DOHH2 (cell line): Measurements from ENCODE around the gene STRA6.
"Not testable (repeated sequence)": the region's sequence is repeated elsewhere in the genome, so short reads cannot be mapped to it uniquely, and the experiment has no call there.

Experiments used
- H3F3A ChIP-seq: fragments of 200-600 bp; sonication (generic), shearing (Covaris generic); 2 replicates; pipeline ENCODE4 v1.6.0; 2016; ENCODE audit warnings: antibody characterized with exemption, mild to moderate bottlenecking; ENCODE audit not compliant: control insufficient read depth, insufficient read depth
- H3K27ac ChIP-seq: fragments of 200-600 bp; sonication (generic); 2 replicates; pipeline ENCODE4 v1.5.1; 2014; ENCODE audit warnings: low read depth, mild to moderate bottlenecking, low read length, moderate library complexity
- H3K27me3 ChIP-seq: fragments of 200-600 bp; sonication (generic); 2 replicates; pipeline ENCODE4 v1.6.1; 2014; ENCODE audit warnings: mild to moderate bottlenecking, low read length, mixed read lengths; ENCODE audit not compliant: control insufficient read depth
- H3K36me3 ChIP-seq: fragments of 200-600 bp; sonication (generic); 2 replicates; pipeline ENCODE4 v1.6.1; 2014; ENCODE audit warnings: mild to moderate bottlenecking, low read length, moderate library complexity, mixed read lengths; ENCODE audit not compliant: control insufficient read depth
- H3K4me1 ChIP-seq: fragments of 200-600 bp; sonication (generic); 2 replicates; pipeline ENCODE4 v1.6.1; 2014; ENCODE audit warnings: mild to moderate bottlenecking, low read length, mixed read lengths; ENCODE audit not compliant: control insufficient read depth
- H3K4me2 ChIP-seq: fragments of 200-600 bp; sonication (generic); 2 replicates; pipeline ENCODE4 v1.6.0; 2014; ENCODE audit warnings: mild to moderate bottlenecking, low read length, moderate library complexity
- H3K4me3 ChIP-seq: fragments of 200-600 bp; sonication (generic); 2 replicates; pipeline ENCODE4 v1.5.1; 2014; ENCODE audit warnings: mild to moderate bottlenecking, low read length, mixed read lengths
- H3K79me2 ChIP-seq: fragments of 200-600 bp; sonication (generic); 2 replicates; pipeline ENCODE4 v1.6.1; 2014; ENCODE audit warnings: mild to moderate bottlenecking, low read length, mixed read lengths; ENCODE audit not compliant: control insufficient read depth
- H3K9me2 ChIP-seq: fragments of 200-600 bp; sonication (generic); replicated peaks from 2 replicates; pipeline ENCODE4 v1.6.1; 2014; ENCODE audit warnings: mild to moderate bottlenecking, low read length, mixed read lengths; ENCODE audit not compliant: control insufficient read depth
- H3K9me3 ChIP-seq: fragments of 200-600 bp; sonication (generic); 2 replicates; pipeline ENCODE4 v1.6.1; 2014; ENCODE audit warnings: antibody characterized with exemption, low read length, mixed read lengths; ENCODE audit not compliant: control insufficient read depth, insufficient read depth
- H4K20me1 ChIP-seq: fragments of 200-600 bp; sonication (generic); 2 replicates; pipeline ENCODE4 v1.6.0; 2014; ENCODE audit warnings: low read depth, mild to moderate bottlenecking, antibody characterized with exemption, low read length, moderate library complexity; ENCODE audit not compliant: control insufficient read depth, insufficient read depth
- EZH2phosphoT487 ChIP-seq: fragments of 200-600 bp; sonication (generic); IDR thresholded peaks from 2 replicates; pipeline ENCODE4 v1.6.1; 2017; ENCODE audit warnings: borderline replicate concordance, mild to moderate bottlenecking, antibody characterized with exemption, low read length, moderate library complexity, mixed read lengths
- TF ChIP-seq, protein P1 (sequence below): fragments of 200-600 bp; sonication (generic); IDR thresholded peaks from one replicate; pipeline ENCODE4 v1.5.1; 2014; ENCODE audit warnings: antibody characterized with exemption, mild to moderate bottlenecking, low read depth, low read length; ENCODE audit not compliant: poor library complexity, severe bottlenecking

Gene STRA6

DNA sequence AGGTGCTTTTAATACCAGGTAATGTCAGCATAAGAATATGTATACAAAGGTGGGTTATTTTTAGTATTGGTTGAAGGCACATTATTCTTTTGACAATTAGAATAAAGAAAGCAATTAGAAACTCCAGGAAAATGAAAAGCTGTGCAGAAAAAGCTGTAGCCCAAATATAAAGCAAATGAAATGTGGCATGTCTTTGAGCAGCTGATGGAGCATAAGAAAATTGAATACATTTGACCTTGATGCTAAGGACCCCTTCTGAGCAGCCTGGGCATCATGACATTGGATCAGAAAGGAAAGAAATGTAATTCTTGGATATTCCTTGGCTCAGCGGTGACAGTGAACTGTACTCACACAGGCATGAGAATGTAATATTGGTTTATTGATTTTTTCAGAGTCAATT, 37.1 kb downstream of the STRA6 start:
- Histone ChIP-seq H3K36me3 (no peaks in the 10 kb centered on the region), H4K20me1 (no peaks in the 10 kb centered on the region), H3K27me3 (peaks cover 5% of the 10 kb centered on the region; the same call in 1 of the 2 replicates), H3F3A (no peaks in the 10 kb centered on the region), H3K79me2 (no peaks in the 10 kb centered on the region), H3K27ac (no peak overlapping the region), H3K9me3 (no peaks in the 10 kb centered on the region), H3K4me1 (no peaks in the 10 kb centered on the region), H3K9me2 (no peaks in the 10 kb centered on the region), H3K4me3 (no peak overlapping the region), H3K4me2 (no peak overlapping the region)
- TF ChIP-seq, protein P1, sequence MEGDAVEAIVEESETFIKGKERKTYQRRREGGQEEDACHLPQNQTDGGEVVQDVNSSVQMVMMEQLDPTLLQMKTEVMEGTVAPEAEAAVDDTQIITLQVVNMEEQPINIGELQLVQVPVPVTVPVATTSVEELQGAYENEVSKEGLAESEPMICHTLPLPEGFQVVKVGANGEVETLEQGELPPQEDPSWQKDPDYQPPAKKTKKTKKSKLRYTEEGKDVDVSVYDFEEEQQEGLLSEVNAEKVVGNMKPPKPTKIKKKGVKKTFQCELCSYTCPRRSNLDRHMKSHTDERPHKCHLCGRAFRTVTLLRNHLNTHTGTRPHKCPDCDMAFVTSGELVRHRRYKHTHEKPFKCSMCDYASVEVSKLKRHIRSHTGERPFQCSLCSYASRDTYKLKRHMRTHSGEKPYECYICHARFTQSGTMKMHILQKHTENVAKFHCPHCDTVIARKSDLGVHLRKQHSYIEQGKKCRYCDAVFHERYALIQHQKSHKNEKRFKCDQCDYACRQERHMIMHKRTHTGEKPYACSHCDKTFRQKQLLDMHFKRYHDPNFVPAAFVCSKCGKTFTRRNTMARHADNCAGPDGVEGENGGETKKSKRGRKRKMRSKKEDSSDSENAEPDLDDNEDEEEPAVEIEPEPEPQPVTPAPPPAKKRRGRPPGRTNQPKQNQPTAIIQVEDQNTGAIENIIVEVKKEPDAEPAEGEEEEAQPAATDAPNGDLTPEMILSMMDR = no peak
- no peak for TF ChIP-seq EZH2phosphoT487

DNA sequence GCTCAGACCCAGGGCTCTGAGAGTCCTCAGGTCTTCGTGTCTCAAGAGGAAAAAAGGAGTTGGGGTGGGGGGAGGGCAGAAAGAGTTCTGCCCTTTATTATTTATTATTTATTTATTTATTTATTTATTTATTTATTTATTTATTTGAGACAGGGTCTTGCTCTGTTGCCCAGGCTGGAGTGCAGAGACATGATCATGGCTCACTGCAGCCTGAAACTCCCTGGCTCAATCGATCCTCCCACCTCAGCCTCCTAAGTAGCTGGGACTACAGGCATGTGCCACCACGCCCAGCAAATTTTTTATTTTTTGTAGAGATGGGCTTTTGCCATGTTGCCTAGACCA, 40.4 kb downstream of the STRA6 start:
- not testable (repeated sequence) for H3K4me3 ChIP-seq, H3K9me2 ChIP-seq, H3K27ac ChIP-seq, H3K4me1 ChIP-seq, H4K20me1 ChIP-seq, H3K9me3 ChIP-seq, H3K79me2 ChIP-seq, H3F3A ChIP-seq, H3K36me3 ChIP-seq, H3K4me2 ChIP-seq
- peaks cover 24% of the 10 kb centered on the region for H3K27me3 ChIP-seq

DNA sequence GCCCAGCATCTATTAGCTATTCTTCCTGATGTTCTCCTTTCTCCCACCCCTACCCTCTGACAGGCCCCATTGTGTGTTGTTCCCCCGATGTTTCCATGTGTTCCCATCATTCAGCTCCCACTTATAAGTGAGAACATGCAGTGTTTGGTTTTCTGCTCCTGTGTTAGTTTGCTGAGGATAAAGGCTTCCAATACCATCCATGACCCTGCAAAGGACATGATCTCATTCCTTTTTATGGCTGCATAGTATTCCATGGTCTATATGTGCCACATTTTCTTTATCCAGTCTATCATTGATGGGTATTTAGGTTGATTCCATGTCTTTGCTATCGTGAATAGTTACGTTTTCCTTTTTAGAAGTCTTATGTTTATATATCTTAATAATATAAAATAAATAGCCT, 42.2 kb downstream of the STRA6 start:
- not testable (repeated sequence) for H3K9me3 ChIP-seq, H3K79me2 ChIP-seq, H3K4me2 ChIP-seq, H3F3A ChIP-seq, H3K4me1 ChIP-seq, H3K36me3 ChIP-seq, H3K4me3 ChIP-seq, H3K27ac ChIP-seq, H3K9me2 ChIP-seq, H4K20me1 ChIP-seq
- peaks cover 21% of the 10 kb centered on the region for H3K27me3 ChIP-seq

DNA sequence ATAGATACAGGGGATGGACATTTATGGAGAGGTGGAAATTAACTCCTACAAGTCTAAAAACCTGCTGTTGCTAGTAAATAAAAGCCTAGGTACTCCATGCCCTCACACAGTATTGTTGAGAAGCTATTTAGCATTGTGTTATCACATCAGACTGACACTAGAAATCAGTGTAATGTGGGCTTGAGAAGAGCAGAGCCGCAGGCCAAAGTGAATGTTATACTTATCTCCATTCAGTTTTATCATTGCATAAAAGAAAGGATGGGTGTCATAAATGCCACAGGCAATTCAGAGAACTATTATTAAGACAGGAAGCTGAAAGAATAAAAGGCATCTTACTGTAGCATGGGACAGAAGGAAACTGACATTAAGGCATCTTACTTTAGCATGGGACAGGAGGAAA, 42.8 kb downstream of the STRA6 start:
- Histone ChIP-seq H3K9me3 (no peaks in the 10 kb centered on the region), H3K36me3 (no peaks in the 10 kb centered on the region), H3K4me3 (no peak overlapping the region), H3K27me3 (peaks cover 21% of the 10 kb centered on the region), H3K9me2 (no peaks in the 10 kb centered on the region), H4K20me1 (no peaks in the 10 kb centered on the region), H3K79me2 (no peaks in the 10 kb centered on the region), H3K4me2 (no peak overlapping the region), H3F3A (no peaks in the 10 kb centered on the region), H3K4me1 (no peaks in the 10 kb centered on the region), H3K27ac (no peak overlapping the region)
- TF ChIP-seq EZH2phosphoT487 = no peak
- TF ChIP-seq, protein P1 = no peak
